ENCODE measurements around the gene WDR91. TPM values are rescaled to one million over a fixed set of nuclear protein-coding genes. Genes with fewer than 3 reads are reported as not detected.

WDR91 gene
- total and polyA plus RNA-seq, 2 donors (not counting 1 experiment from before 2014, with no cell fraction given): 26.7 to 40.7 TPM

DNA sequence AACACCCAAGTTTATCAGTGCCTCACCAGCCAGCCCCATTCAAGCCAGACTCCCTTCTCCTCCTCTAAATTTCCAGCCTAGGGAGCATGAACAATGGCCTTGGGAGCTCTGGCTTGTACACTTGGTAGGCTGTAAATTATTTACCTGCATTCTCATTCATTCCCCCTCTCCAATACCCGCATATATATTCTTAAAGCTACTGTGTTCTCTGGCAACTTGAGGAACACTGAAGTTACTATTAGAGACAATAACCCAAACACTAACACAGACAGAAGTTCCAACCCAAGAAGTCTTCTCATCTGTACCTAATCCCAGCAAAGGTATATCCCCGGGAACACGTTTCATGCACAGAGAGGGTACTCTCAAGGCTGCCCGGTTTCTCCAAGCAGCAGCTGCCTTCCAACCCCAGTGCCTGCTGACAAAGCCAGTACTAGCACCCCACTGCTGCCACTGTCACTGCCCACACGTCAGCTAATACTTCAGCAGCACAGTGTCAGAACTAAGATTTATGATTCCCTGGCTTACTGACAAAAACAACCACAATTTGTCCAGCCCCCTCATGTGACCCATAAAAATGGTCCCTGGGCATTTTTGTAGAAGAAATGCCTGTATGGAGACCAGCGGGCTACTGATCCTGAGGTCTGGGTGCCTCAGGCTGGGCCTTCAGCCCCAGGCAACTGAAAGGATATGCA, 3.1 kb downstream of the WDR91 start:
- Histone ChIP-seq H3K4me2 (replicated peaks; ENCODE audit: low read depth, low read length, poor library complexity, severe bottlenecking) (no peak overlapping the region), H3K27ac (ENCODE audit: low read length in 2 of 2) (no peak overlapping the region), H3K36me3 (replicated peaks in 1 of 2; ENCODE audit: control extremely low read depth in 1 of 2, control insufficient read depth in 1 of 2, extremely low read depth in 1 of 2, insufficient read depth in 2 of 2, low read length in 1 of 2) (peaks cover 1 to 26% of the 10 kb centered on the region in 2 experiments), H3K4me1 (ENCODE audit: control insufficient read depth in 2 of 2, insufficient read depth in 2 of 2, low read length in 2 of 2) (peaks cover 34 to 35% of the 10 kb centered on the region in 2 donors), H3K4me3 (ENCODE audit: control extremely low read depth in 1 of 5, extremely low read depth in 1 of 5, insufficient read depth in 1 of 5, low read depth in 2 of 5, low read length in 4 of 5) (no peak overlapping the region), H3K79me2 (ENCODE audit: control insufficient read depth, insufficient read depth, low read length) (peaks cover 16% of the 10 kb centered on the region), H3K9me3 (ENCODE audit: control extremely low read depth in 1 of 3, control insufficient read depth in 2 of 3, insufficient read depth in 1 of 3, low read length in 2 of 3) (no peaks in the 10 kb centered on the region), H4K20me1 (ENCODE audit: control insufficient read depth, insufficient read depth, low read length, poor library complexity, severe bottlenecking) (no peaks in the 10 kb centered on the region), H2AFZ (ENCODE audit: insufficient read depth, low read depth, low read length, poor library complexity, severe bottlenecking) (no peak overlapping the region), H3K9ac (ENCODE audit: low read length) (no peak overlapping the region), H3K27me3 (replicated peaks in 1 of 4; ENCODE audit: control extremely low read depth in 1 of 4, control insufficient read depth in 3 of 4, insufficient read depth in 4 of 4, low read length in 3 of 4) (no peaks in the 10 kb centered on the region)
- H3K9me3 Mint-ChIP-seq (ENCODE audit: insufficient read depth): no peaks in the 10 kb centered on the region
- TF ChIP-seq CTCF (IDR thresholded peaks at IDR 0.05): no peak
- TF ChIP-seq EZH2 (IDR thresholded peaks at IDR 0.05; ENCODE audit: borderline replicate concordance, insufficient read depth, low read depth, low read length, poor library complexity, severe bottlenecking): no peak
- POLR2A ChIA-PET: no interaction called here
- WGBS (ENCODE audit: insufficient coverage): 80% methylated on average over 5 of the region's 6 CpGs
- peak overlapping the region; percentile 32 for H3K4me3 Mint-ChIP-seq
- H3K27ac Mint-ChIP-seq: peak overlapping the region; percentile 7
- peaks cover 57% of the 10 kb centered on the region for H3K4me1 Mint-ChIP-seq
- CTCF ChIA-PET: interaction anchor here (1.1 to 1.5 kb wide), 3 partner anchors 37 to 221 kb away, joined by 3 to 6 read pairs (median 5); partner anchors contain the start of genes AGBL3 and CYREN
- intact Hi-C loops (cut with micrococcal nuclease): no loop called here
- H3K27me3 Mint-ChIP-seq: no peaks in the 10 kb centered on the region
- no peak for DNase-seq
- no peak for ATAC-seq (ENCODE audit: low read depth)

DNA sequence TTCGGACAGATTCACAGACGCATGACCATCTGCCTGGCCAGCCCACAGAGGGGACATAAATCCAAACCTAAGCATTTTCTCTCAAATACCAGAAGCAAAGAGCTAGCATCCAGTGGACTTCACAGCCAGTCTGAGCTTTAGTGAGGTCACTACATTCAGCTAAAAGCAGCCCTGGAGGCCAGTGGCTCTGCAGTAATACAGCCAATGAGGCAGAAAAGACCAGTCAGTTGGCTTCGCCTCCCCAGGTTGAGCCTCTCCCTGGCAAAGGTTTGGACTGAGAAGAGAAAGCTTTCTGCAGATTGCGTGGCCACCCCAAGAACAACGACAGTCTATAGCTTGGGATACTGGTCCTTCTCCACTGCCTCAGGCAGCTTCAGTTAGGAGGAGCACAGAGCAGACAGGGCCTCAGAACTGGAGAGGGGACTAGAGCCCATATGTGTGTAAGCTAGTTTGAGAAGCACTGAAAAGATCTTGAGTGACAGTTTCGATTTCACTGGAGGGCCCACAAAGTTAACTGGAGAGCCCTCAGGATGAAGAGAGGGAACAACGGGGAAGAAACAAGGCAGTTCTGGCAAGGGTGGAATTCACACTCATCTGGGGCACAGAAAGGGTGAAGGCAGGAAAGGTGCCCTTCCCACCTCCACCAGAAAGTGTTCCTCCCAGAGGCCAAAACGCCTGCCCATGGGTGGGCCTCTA, 3.8 kb downstream of the WDR91 start:
- Mint-ChIP-seq H3K4me1 (peaks cover 57% of the 10 kb centered on the region), H3K27me3 (no peaks in the 10 kb centered on the region), H3K9me3 (ENCODE audit: insufficient read depth) (no peaks in the 10 kb centered on the region), H3K27ac (peak overlapping the region; percentile 86), H3K4me3 (peak overlapping the region; percentile 82)
- Histone ChIP-seq H3K9ac (ENCODE audit: low read length) (peak overlapping the region; percentile 8), H2AFZ (ENCODE audit: insufficient read depth, low read depth, low read length, poor library complexity, severe bottlenecking) (peak overlapping the region; percentile 63), H3K79me2 (ENCODE audit: control insufficient read depth, insufficient read depth, low read length) (peaks cover 22% of the 10 kb centered on the region), H3K4me1 (ENCODE audit: control insufficient read depth in 2 of 2, insufficient read depth in 2 of 2, low read length in 2 of 2) (peaks cover 34 to 35% of the 10 kb centered on the region in 2 donors), H3K9me3 (ENCODE audit: control extremely low read depth in 1 of 3, control insufficient read depth in 2 of 3, insufficient read depth in 1 of 3, low read length in 2 of 3) (no peaks in the 10 kb centered on the region), H3K36me3 (replicated peaks in 1 of 2; ENCODE audit: control extremely low read depth in 1 of 2, control insufficient read depth in 1 of 2, extremely low read depth in 1 of 2, insufficient read depth in 2 of 2, low read length in 1 of 2) (peaks cover 2 to 33% of the 10 kb centered on the region in 2 experiments), H4K20me1 (ENCODE audit: control insufficient read depth, insufficient read depth, low read length, poor library complexity, severe bottlenecking) (no peaks in the 10 kb centered on the region), H3K4me2 (replicated peaks; ENCODE audit: low read depth, low read length, poor library complexity, severe bottlenecking) (peak overlapping the region; percentile 57), H3K4me3 (ENCODE audit: control extremely low read depth in 1 of 5, extremely low read depth in 1 of 5, insufficient read depth in 1 of 5, low read depth in 2 of 5, low read length in 4 of 5) (no peak overlapping the region), H3K27me3 (replicated peaks in 1 of 4; ENCODE audit: control extremely low read depth in 1 of 4, control insufficient read depth in 3 of 4, insufficient read depth in 4 of 4, low read length in 3 of 4) (no peaks in the 10 kb centered on the region), H3K27ac (ENCODE audit: low read length in 2 of 2) (peak overlapping the region in 1 of 2 donors; percentile 23)
- DNase-seq (no peak), ATAC-seq (ENCODE audit: low read depth) (no peak)
- POLR2A ChIA-PET: no interaction called here
- CTCF ChIA-PET: interaction anchor here (1.1 to 1.5 kb wide), 3 partner anchors 67 to 220 kb away, joined by 3 to 5 read pairs (median 3); partner anchors contain the start of gene AGBL3
- intact Hi-C loops (cut with micrococcal nuclease): no loop called here
- TF ChIP-seq EZH2 (IDR thresholded peaks at IDR 0.05; ENCODE audit: borderline replicate concordance, insufficient read depth, low read depth, low read length, poor library complexity, severe bottlenecking) (no peak), CTCF (IDR thresholded peaks at IDR 0.05) (no peak)
- WGBS (ENCODE audit: insufficient coverage): 77% methylated on average over 8 of the region's 8 CpGs
